COR-L47 (cell line): Measurements from ENCODE around the gene CLPSL2.

Experiments used
- DNase-seq: peaks from one replicate; lab custom pipeline; 2025; lab: John Stamatoyannopoulos, UW

CLPSL2 gene

GRCh38 chr6:35746516-35746915 is 29.9 kb upstream of the CLPSL2 start:
- no peak for DNase-seq

DNA sequence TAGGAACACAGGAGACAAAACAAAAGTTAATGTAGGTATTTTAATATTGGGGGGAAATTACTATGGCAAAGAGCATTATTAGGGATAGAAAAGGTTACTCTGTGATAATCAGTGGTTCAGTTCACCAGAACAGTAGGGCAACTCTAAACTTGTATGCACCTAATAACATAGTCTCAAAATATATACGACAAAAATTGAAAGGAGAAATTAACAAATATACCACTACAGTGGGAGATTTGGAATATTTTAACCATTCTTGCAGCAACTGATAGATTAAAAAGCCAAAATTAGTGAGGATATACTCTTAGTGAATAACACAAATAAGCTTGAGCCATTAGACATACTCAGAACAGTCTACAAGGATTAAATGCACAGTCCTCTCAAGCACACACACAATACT is 28.5 kb upstream of the CLPSL2 start:
- DNase-seq = no peak

- DNase-seq = no peak
These were observed 25.8 kb upstream of the CLPSL2 start for GRCh38 chr6:35750557-35750956.

GRCh38 chr6:35751594-35751993 is 24.8 kb upstream of the CLPSL2 start:
- no peak for DNase-seq

- no peak for DNase-seq
These were observed 24.1 kb upstream of the CLPSL2 start for GRCh38 chr6:35752330-35752729.

- no peak for DNase-seq
These were observed 21.7 kb upstream of the CLPSL2 start for GRCh38 chr6:35754452-35755277.

GRCh38 chr6:35755278-35755924 is 21.0 kb upstream of the CLPSL2 start:
- DNase-seq = no peak

- DNase-seq = no peak
These were observed 18.8 kb upstream of the CLPSL2 start for GRCh38 chr6:35757456-35758123.

- no peak for DNase-seq
These were observed 17.0 kb upstream of the CLPSL2 start for GRCh38 chr6:35759426-35759825.

DNA sequence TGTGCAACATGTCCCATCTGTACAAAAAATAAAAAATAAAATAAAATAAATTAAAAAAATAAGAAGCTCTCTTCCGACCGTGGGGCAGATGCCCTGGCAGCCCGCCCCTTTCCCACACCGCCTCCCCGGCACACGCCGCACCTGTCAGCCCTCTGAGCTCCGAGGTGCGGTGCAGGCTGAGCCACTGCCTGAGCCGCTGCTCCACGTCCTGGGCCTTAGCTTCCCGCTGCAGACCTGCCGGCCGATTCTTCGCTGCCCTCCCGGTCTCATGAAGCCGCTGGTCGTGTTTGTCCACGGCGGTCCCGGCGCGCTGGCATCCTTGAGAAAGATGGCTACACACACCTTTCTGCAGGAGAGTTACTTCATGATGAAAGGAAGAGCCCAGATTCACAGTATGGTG is 10.7 kb upstream of the CLPSL2 start:
- no peak for DNase-seq

- DNase-seq = no peak
These were observed 7.2 kb upstream of the CLPSL2 start for GRCh38 chr6:35769211-35769610.

GRCh38 chr6:35771343-35771627 is 5.1 kb upstream of the CLPSL2 start:
- no peak for DNase-seq

DNA sequence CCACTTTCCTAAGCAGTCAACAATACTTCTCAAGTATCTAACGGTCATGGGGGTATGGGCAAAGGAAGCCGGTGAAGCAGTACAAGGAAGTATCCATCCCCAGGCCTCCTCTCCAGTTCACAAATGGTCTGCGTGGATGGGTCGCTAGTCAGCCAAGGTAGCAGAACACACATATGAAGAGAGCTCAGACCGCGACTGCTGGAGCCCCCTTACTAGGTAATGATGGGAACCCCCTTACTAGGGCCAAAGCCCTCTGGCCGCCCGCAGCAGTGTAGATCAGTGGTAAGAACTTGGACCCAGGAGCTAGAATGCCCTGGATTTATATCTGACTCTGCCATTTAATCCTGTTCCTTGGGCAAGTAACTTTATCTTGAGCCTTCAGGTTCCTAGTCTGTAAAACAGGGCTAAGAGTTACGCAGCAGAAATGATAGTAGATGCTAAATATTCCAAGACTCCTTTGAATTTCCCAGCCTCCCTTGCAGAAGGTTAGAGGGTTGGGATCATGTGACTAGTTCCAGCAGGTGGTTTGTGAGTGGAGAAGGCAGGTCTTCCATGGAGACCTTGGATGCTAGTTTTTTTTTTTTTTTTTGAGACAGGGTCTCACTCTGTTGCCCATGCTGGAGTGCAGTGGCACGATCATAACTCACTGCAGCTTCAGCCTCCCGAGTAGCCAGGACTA is 2.1 kb upstream of the CLPSL2 start:
- DNase-seq = no peak

- no peak for DNase-seq
These were observed 1.4 kb upstream of the CLPSL2 start for GRCh38 chr6:35775031-35775430.

GRCh38 chr6:35777356-35778102 is 1.1 kb downstream of the CLPSL2 start:
- DNase-seq = no peak

- no peak for DNase-seq
These were observed 2.0 kb downstream of the CLPSL2 start for GRCh38 chr6:35778437-35778836.

GRCh38 chr6:35780719-35781118 is 4.3 kb downstream of the CLPSL2 start, which contains the start of gene CLPSL1:
CLPSL1 (plus strand) TSS chr6:35781019; CDS start chr6:35781111, 92 bp downstream.
- no peak for DNase-seq

- DNase-seq = no peak
These were observed 4.9 kb downstream of the CLPSL2 start for GRCh38 chr6:35781290-35781689.

- no peak for DNase-seq
These were observed 6.0 kb downstream of the CLPSL2 start for GRCh38 chr6:35782424-35782823.

GRCh38 chr6:35784200-35784599 is 7.8 kb downstream of the CLPSL2 start:
- no peak for DNase-seq

- no peak for DNase-seq
These were observed 9.9 kb downstream of the CLPSL2 start for GRCh38 chr6:35786272-35786671.

DNA sequence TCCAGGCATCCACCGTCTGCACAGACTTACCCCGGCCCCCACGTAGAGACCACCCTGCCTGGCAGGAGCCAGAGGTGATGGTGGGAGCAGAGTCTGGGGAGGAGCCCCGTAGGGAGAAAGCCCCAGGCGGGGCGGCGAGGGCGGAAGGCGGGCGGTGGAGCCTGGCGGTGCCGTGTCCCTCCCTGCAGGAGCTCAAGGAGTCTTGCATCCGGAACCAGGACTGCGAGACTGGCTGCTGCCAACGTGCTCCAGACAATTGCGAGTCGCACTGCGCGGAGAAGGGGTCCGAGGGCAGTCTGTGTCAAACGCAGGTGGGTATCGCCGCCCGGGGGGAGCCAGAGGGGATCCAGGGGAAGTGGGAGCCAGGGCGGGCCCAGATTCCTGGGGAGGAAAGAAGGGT is 10.4 kb downstream of the CLPSL2 start:
- no peak for DNase-seq
